ENCODE data around the gene BMP8B.
"Not testable (repeated sequence)": the region's sequence is repeated elsewhere in the genome, so short reads cannot be mapped to it uniquely, and the experiment has no call there.

BMP8B gene, protein sequence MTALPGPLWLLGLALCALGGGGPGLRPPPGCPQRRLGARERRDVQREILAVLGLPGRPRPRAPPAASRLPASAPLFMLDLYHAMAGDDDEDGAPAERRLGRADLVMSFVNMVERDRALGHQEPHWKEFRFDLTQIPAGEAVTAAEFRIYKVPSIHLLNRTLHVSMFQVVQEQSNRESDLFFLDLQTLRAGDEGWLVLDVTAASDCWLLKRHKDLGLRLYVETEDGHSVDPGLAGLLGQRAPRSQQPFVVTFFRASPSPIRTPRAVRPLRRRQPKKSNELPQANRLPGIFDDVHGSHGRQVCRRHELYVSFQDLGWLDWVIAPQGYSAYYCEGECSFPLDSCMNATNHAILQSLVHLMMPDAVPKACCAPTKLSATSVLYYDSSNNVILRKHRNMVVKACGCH

DNA sequence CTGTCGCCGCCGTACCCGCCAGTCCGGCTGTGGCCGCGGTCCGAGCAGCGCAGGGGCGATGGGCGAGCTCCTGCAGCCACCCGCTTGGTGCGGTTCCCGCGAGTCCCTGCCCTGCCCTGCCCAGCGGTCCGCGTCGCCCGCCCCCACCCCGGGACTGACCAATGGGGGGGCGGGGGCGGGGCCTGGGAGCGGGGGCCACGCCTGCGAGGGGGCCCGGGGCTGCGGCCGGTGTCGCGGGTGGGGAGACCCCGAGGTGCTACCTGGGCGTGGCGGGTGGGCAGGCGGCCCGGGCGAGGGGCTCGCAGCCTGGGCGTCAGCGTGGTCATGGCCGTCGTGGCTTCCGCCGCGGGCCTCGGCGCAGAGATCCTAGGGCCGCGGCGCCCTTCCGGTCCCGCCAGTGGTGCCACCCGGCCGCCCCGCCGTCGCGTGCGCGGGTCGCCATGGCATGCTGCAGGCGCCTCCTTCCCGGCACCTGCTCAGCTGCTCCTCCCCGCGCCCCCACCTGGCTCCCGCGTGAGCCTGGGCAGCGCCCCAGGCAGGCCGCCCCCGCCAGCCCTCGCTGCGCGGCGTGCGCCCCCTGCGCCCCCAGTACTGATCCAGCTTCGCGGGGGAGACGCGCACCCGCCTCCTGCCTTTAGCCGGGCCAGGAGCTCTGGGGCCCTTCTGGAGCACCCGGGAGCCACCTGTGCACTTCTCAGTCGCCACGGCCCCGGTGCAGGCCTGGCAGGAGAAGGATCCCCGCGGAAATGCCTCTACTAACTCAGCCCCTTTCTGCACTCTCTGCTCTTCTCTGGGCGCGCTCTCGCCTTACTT lies at the start of gene BMP8B:
BMP8B (minus strand) TSS at position 108 of the 813 bp plus-strand sequence. CDS start 380 bp downstream, outside the sequence.
- DNase-seq (ENCODE audit: low spot score), result peak; percentile 87

DNA sequence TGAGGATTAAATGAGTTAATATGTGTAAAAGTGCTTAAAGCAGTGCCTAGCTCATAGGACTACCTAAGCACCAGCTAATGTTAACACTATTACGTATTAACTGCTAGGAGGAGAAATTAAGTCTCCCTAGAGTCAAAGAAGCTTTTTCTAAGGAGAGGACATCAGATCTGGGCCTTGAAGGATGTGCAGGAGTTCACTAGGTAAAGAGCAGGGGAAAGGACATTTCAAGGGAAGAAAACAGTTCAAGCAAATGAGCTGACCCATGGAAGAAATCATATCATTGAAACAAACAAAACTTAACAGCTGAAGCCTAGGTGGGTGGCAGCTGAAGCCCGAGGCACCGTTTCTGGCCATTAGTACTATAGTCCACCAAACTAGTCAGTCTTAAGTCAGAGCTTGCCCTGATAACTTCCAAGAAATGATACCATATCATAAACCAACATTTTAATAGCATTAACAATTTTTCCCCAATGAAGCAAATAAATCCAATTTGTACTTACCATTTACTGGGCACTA lies 48.0 kb upstream of the BMP8B start:
- no peak for DNase-seq (ENCODE audit: low spot score)

DNA sequence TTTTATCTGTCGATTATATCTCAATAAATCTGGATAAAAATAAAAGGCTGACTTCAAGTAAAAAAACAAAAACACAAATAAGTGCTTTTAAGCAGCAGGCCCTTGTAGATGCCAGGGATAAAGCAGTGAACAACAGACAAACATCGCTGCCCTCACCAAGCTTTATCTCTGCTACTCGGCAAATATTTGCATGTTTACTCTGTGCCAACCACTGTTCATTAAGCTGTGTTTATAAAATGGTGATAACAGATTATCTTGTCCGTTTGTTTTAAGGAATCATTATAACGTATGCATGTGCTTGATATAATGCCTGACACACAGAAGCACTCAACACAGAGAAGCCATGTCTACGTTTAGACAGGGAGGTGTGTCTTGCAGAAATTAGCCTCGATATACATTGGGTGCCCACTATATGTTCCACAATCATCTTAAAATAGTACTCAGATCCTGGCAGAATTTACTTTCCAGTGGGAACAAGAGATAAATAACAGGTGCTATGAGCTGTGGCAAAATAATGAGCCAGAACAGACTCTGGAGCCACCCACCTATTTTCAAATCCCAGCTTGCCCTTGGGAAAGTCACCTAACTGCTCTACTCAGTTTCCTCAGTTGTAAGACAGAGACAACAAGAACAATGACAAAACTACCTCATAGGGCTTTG lies 47.4 kb upstream of the BMP8B start:
- no peak for DNase-seq (ENCODE audit: low spot score)

DNA sequence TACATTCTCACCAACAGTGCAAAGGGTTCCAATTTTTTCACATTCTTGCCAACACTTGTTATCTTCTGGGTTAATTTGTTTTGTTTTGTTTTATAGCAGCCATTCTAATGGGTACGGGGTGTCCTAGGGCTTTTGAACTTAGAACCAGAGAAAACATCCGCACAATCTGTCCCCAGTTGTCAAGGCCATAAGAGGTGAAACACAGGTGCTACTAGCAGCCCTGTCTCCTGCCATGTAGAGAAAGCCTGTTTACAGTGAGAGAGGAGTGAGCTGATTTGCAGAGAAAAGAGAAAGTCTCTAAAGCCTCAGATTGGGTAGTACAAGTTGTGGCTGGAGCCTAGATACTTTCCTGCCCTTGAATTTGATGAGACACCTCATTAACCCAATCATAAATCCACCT lies 46.4 kb upstream of the BMP8B start:
- DNase-seq (ENCODE audit: low spot score), result no peak

DNA sequence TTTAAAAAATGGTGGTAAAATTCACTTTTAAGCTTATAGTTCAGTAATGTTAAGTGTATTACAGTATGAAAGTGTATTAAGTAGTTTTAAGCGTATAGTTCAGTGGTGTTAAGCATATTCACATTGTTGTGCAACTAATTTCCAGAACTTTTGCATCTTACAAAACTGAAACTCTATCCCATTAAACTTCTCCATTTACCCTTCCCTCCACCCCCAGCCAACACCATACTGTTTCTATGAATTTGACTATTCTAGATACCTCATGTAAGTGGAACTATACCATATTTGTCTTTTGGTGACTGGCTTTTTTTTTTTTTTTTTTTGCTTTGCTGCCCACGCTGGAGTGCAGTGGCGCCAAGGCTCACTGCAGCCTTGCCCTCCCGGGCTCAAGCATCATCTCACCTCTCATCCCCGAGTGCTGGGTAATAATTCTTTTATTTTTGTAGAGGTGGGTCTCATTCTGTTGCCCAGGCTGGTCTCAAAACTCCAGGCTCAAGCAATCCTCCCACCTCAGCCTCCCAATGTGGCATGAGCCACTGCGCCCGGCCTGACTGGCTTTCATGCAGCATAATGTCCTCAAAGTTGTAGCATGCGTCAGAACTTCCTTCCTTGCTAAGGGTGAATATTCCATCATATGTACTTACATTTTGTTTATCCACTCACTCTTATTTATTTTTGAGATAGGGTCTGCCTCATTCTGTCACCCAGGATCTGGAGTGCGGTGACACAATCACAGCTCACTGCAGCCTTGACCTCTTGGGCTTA lies 45.1 kb upstream of the BMP8B start:
- DNase-seq (ENCODE audit: low spot score), result no peak

DNA sequence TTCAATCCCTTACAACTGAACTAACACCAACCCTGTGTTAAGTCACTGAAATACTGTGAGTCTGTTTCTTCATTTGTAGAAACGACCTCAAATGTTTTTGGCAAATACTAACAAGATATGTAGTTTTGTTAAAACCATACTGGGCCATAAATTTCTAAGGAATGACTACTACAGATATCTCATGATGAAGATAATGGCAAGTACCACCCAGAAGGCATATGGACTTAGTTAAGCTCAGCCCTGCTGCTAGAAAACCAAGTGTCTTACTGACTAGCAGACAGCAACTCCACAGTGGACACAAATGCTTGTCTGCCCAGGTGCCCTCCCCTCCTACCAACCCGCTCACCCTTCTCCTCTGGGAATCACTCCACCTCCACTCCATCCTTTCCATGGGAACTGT lies 44.5 kb upstream of the BMP8B start:
- no peak for DNase-seq (ENCODE audit: low spot score)

DNA sequence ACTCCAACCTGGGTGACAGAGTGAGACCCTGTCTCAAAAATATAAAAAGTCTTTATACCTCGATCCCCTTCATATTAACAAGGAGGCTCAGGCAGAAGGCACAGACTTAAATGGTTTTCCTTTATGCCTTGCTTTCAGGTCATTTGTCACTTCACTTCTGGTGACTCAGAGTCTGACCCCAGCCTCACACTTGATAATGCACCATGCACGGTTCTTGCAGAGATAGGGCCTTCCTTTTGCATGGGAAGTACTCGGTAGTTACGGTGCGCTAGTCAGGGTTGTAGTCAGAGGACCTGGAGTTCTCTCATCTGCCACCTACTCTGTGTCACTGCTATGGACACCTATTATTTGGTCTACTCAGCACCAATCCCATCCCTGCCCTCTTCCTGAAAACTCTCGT lies 43.6 kb upstream of the BMP8B start:
- no peak for DNase-seq (ENCODE audit: low spot score)

DNA sequence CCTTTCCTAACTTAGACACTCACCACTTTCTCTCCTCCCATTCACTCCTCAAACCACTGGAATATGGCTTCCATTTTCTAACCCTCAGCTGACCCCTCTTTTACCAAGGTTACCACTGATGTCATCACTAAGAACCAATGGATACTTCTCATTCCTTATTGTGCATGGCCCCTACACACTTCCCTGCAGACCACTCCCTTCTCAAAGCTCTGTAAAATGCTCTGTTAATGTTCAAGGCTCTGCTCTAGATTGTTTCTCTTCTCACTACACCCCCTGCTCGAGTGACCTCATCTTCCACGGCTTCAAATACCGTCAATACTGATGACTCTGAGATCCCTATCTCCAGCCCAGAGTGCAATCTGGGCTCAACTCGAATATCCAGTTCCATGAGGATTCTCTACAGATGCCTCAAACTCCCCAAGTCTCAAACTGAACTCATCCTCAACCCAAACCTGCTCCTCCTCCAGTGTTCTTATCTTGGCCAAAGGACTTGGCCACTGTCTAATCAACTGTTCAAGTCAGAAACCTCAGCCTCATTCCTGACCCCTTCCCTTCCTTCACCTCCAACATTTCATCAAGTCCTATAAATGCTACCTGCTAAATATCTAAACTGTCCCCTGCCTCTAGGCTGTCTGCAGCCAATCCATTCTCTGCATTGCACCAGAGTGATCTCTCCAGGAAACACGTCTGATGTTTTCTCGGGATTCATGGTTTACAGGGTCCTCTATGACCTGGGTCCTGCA lies 41.3 kb upstream of the BMP8B start:
- DNase-seq (ENCODE audit: low spot score), result no peak

DNA sequence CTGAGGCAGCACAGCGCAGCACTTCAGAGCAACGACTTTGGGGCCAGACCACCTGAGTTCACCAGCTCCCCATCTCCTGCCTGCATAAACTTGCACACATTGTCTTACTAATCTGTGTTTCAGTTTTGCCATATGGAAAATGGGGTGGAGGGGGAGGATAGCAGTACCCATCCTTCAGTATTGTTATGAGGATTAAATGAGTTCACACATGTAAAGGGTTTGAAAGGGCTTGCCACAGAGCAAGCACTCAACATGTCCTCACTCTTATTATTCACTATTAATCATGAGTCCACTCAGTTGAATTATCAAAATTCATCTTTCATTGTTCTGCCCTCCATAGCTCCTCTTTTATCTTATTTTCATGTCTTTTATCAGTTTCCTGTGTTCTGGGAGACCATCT lies 40.1 kb upstream of the BMP8B start:
- DNase-seq (ENCODE audit: low spot score), result no peak

DNA sequence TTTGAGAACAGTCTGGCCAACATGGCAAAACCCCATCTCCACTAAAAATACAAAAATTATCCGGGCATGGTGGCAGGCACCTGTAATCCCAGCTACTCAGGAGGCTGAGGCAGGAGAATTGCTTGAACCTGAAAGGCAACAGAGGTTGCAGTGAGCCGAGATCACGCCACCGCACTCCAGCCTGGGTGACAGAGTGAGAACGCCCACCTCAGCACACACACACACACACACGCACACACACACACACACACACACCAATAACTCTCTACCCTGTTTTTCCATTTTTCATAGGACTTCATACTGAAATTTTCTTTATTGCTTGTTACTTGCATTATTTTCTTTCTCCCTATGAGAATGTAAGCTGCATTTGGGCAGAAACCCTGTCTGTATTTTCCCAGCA lies 39.6 kb upstream of the BMP8B start:
- not testable (repeated sequence) for DNase-seq (ENCODE audit: low spot score)

DNA sequence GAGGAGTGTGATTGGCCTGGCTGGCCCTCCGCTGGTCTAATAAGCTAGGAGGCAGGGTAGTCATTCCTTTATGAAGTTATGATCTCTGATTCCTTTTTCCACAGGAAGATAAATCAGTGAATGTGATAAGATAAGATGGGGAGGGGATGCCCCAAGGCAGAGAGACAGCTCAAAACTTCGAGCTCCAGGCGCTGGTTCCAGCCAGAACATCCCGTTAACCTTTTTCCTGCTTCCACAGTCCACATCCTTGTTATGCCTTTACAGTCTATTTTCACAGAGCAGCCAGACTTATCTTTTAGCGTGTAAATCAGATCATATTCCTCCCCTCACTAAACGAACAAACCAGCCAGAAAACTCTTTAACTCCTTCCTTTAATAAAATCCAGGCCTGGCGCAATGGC lies 38.5 kb upstream of the BMP8B start:
- no peak for DNase-seq (ENCODE audit: low spot score)

DNA sequence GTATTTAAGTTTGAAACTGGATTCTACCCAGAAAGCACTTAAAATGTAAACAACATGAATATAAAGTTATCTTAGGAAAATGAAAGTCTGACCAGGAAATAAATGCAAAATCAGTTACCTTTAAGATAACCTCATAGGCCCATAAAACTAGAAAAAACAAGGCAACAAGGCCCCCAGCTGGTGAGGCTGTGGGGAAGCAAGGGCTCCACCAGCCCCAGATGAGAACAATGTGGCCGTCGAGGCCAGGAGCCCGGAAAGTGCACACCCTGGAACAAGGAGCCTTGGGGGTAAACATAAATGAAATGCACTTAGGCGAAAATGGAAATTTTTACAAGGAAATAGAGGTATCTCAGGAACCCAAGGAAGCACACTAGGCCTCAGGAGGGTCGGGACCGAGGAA lies 37.9 kb upstream of the BMP8B start:
- DNase-seq (ENCODE audit: low spot score), result no peak

DNA sequence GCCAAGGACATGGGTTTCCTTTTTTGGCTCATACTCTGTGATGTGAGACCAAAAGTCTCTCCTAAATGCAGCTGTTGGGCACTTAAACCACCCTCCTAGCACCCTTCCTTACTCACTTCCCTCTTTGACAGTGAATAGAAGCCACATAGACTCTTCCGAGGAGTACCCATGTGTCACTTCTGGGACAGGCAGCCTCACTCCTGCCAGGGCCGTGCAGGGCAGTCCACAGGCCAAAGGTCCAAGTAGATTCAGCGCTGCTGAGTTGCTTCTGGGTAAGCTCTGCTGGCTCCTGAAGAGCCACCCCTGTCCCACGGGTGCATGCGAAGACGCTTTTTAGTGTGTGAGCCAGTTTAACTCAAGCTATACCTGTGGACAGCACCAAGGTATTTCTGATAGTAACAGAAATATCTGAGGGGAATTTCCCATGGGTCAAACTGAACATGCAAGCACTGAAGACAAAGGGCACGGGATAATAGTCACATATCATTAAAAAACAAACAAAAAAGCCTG lies 36.8 kb upstream of the BMP8B start:
- DNase-seq (ENCODE audit: low spot score), result no peak

DNA sequence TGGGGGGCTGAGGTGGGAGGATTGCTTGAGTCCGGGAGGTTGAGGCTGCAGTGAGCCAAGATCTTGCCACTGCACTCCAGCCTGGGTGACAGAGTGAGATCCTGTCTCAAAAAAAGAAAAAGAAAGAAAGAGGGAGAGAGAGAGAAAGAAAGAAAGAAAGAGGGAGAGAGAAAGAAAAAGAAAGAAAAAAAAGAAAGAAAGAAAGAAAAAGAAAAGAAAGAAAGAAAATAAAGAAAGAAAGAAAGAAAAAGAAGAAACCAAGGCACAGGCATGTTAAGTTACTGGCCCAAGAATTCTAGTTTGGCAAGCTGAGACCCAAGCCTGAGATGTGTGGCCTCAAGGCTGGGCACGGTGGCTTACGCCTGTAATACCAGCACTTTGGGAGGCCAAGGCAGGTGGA lies 34.8 kb upstream of the BMP8B start:
- not testable (repeated sequence) for DNase-seq (ENCODE audit: low spot score)

DNA sequence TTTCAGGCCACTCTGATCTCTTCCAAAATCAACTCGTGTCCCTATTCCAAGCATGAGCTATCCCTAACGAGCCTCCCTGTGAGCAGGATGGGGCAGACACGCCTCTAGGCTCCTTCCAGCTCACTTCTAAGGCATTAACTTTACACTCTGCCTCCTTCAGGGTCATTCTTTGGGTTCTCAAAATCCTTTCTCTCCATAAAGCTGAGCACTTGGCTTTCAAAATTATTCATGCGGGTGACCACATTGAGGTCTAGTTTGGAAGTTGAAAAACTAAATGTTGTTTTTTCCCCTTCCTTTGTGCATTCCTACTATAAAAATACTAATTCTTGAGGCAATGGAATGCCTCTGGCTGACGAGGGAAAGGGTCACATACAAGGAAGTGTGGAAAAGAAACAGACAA lies 33.5 kb upstream of the BMP8B start:
- no peak for DNase-seq (ENCODE audit: low spot score)

DNA sequence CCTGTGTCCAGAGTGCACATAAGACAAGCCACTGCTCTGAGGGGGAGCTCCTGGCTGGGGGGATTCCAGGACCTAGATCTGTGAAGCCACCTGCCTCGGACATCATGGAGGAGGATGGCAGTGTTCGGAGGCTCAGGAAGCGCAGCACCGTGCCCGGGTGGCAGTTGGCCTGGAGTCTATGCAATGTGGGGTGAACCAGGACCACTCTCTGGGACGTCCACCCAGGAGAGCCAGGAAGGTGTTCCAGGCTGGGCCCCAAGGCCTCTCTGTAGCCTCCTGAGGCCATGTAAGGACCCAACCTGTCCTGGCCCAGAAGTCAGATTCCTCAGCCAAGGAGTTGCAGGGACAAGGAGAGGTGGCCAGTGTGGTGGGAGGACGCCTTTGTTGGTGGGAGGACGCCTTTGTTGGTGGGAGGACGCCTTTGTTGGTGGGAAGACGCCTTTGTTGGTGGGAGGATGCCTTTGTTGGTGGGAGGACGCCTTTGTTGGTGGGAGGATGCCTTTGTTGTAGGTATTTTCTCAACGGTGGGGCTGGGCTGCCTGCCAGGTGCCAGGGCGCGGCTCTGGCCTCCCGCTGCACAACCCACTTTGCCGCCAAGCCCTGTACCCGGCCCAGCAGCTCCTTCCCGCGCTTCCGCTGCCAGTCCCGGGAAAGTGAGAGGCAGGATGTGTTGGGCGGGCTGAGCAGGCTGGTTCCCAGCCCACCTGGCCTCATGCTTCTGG lies 30.6 kb upstream of the BMP8B start:
- no peak for DNase-seq (ENCODE audit: low spot score)

DNA sequence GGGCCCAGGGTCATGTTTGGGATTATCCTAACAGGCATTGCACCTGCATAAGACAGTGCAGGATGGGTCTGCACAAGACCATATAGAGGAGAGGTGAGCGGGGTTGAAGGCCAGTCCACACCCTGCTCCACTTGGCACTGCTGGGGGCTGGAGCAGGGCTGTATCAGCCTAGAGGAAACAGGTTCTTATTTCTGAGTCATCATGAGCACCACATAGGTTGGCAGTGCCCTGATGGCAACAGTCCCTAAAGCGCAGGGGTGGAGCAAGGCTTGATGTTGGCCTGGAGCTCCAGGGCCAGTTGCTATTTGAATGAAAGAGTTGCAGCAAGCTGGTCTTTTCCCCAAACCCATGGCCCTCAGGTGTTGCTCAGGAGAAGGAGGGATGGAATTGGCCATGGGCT lies 29.8 kb upstream of the BMP8B start:
- no peak for DNase-seq (ENCODE audit: low spot score)

DNA sequence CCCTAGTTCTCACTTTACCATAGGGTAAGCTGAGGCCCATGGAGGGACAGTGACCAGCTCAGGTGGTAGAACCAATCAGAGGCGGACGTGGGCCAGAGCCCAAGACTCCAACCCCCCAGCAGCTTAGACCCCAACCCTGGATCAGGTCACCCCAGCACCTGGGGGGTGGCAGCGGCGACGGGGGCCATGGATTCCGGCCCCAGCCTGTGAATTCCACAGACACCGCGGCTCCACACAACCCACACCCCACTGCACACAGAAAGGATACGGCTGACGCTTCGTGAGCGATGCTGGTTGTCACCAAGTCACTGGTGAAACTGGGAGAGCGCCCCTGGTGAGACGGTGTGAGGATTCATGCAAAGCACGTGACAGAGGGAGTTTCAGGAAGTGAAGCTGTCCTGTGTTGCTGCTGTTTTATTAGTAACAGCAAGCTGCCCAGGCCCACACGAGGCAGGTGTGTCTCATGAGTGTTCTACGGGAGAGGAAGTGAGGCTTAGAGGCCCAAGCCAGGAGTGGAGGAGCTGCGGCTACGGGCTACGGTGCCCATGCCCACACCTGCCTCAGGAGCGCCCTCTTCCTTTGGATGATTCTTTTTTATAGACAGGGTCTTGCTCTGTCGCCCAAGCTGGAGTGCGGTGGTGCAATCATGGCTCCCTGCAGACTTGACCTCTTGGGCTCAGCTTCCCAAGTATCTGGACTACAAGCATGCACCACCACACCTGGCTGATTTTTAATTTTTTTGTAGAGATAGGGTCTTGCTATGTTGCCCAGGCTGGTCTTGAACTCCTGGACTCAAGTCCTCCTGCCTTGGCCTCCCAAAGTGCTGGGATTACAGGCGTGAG lies 28.6 kb upstream of the BMP8B start:
- DNase-seq (ENCODE audit: low spot score), result not testable (repeated sequence)

DNA sequence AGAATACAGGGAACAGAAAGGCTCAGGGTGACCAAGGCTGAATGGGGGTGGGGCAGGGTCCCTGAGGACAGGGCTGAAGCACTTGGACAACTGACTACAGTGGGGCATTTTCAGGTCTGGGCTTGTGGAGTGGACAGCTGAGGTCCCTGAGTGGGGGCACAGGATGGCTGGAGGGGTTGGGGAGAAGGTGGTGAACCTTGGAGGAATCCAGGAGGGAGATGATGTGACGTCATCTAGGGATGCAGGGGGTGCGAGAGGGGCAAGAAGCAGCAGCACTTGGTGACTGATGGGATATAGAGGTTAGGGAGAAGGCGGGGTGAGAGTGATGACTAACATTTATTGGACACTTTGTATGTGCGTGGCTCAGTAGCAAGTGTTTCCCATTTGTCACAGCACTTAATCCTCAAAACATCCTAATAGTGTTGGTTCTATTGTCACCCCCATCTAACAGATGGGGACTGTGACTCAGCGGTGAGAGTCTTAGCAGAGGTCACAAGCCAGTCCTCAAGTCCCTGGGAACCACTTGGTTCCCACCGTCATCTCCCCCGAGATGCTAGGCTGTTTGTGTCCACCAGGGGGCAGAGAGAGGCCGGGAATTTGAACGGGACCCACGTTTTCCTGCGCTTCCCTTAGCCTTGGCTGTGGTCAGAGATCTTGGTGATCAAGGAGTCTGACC lies 27.9 kb upstream of the BMP8B start:
- DNase-seq (ENCODE audit: low spot score), result peak; percentile 63

All from HuH-7.5 (cell line).